ENCODE data around the gene BTBD17.

Gene BTBD17

GRCh38 chr17:74316220-74316619 is 45.4 kb downstream of the BTBD17 start:
- Histone ChIP-seq H3K4me1 (ENCODE audit: control insufficient read depth, insufficient read depth, low read length) (no peaks in the 10 kb centered on the region), H3K36me3 (ENCODE audit: control insufficient read depth, insufficient read depth, low read length) (no peaks in the 10 kb centered on the region), H3K27ac (ENCODE audit: low read depth, low read length) (no peak overlapping the region), H3K9ac (ENCODE audit: low read depth, low read length) (no peak overlapping the region), H3K9me3 (ENCODE audit: control insufficient read depth, insufficient read depth, low read length) (no peaks in the 10 kb centered on the region; the same call in 1 of the 2 replicates), H3K4me3 (ENCODE audit: low read depth, low read length) (no peak overlapping the region), H3K27me3 (ENCODE audit: control insufficient read depth, insufficient read depth, low read length) (no peaks in the 10 kb centered on the region)

- H3K27me3 ChIP-seq (ENCODE audit: control insufficient read depth, insufficient read depth, low read length) = no peaks in the 10 kb centered on the region
Observed at GRCh38 chr17:74314877-74315276, 46.8 kb downstream of the BTBD17 start.

GRCh38 chr17:74309902-74310301 is 51.8 kb downstream of the BTBD17 start:
- H3K27me3 ChIP-seq (ENCODE audit: control insufficient read depth, insufficient read depth, low read length) = no peaks in the 10 kb centered on the region
- H3K27ac ChIP-seq (ENCODE audit: low read depth, low read length) = no peak overlapping the region
- no peak overlapping the region for H3K4me3 ChIP-seq (ENCODE audit: low read depth, low read length)
- no peaks in the 10 kb centered on the region; the same call in 1 of the 2 replicates for H3K9me3 ChIP-seq (ENCODE audit: control insufficient read depth, insufficient read depth, low read length)
- H3K36me3 ChIP-seq (ENCODE audit: control insufficient read depth, insufficient read depth, low read length) = no peaks in the 10 kb centered on the region
- H3K9ac ChIP-seq (ENCODE audit: low read depth, low read length) = no peak overlapping the region
- no peaks in the 10 kb centered on the region for H3K4me1 ChIP-seq (ENCODE audit: control insufficient read depth, insufficient read depth, low read length)

More at GRCh38 chr17:74314877-74315276, 46.8 kb downstream of the BTBD17 start:
- no peaks in the 10 kb centered on the region for H3K36me3 ChIP-seq (ENCODE audit: control insufficient read depth, insufficient read depth, low read length)
- no peak overlapping the region for H3K4me3 ChIP-seq (ENCODE audit: low read depth, low read length)
- no peak overlapping the region for H3K9ac ChIP-seq (ENCODE audit: low read depth, low read length)
- no peak overlapping the region for H3K27ac ChIP-seq (ENCODE audit: low read depth, low read length)
- H3K4me1 ChIP-seq (ENCODE audit: control insufficient read depth, insufficient read depth, low read length) = no peaks in the 10 kb centered on the region
- H3K9me3 ChIP-seq (ENCODE audit: control insufficient read depth, insufficient read depth, low read length) = no peaks in the 10 kb centered on the region; the same call in 1 of the 2 replicates

GRCh38 chr17:74307984-74308773 is 53.5 kb downstream of the BTBD17 start:
- no peak overlapping the region for H3K27ac ChIP-seq (ENCODE audit: low read depth, low read length)
- no peaks in the 10 kb centered on the region for H3K4me1 ChIP-seq (ENCODE audit: control insufficient read depth, insufficient read depth, low read length)
- H3K4me3 ChIP-seq (ENCODE audit: low read depth, low read length) = no peak overlapping the region
- H3K36me3 ChIP-seq (ENCODE audit: control insufficient read depth, insufficient read depth, low read length) = no peaks in the 10 kb centered on the region
- no peak overlapping the region for H3K9ac ChIP-seq (ENCODE audit: low read depth, low read length)
- H3K9me3 ChIP-seq (ENCODE audit: control insufficient read depth, insufficient read depth, low read length) = no peaks in the 10 kb centered on the region; the same call in 1 of the 2 replicates
- H3K27me3 ChIP-seq (ENCODE audit: control insufficient read depth, insufficient read depth, low read length) = no peaks in the 10 kb centered on the region
